Measurements from ENCODE around the gene USP13. TPM values are rescaled to one million over a fixed set of nuclear protein-coding genes. Genes with fewer than 3 reads are reported as not detected.
A peak's percentile ranks its signal among the peaks of the same experiment; 100 is the strongest.

USP13 gene
- total and polyA plus RNA-seq, 2 of the 13 experiments (the other 11 are each of a cell fraction or from before 2014, with no cell fraction given), result 15.9 to 36.7 TPM

GRCh38 chr3:179739816-179740594 lies 87.2 kb downstream of the USP13 start (continued):
- TF ChIP-seq ZNF512B (CRISPR knock-in tag; IDR thresholded peaks at IDR 0.05; ENCODE audit: borderline replicate concordance) (no peak), ZNF317 (CRISPR knock-in tag; IDR thresholded peaks at IDR 0.05) (peak; percentile 90), ZNF33B (CRISPR knock-in tag; IDR thresholded peaks at IDR 0.05) (no peak), ZC3H13 (CRISPR knock-in tag; IDR thresholded peaks at IDR 0.05) (no peak), ZNF790 (CRISPR knock-in tag; IDR thresholded peaks at IDR 0.05; ENCODE audit: borderline replicate concordance) (no peak), DNMT3B (CRISPR knock-in tag; conservative IDR thresholded peaks at IDR 0.05) (no peak), MEF2D (CRISPR knock-in tag; IDR thresholded peaks at IDR 0.05) (peak; percentile 81)

- in situ Hi-C loops (cut with HindIII; ENCODE audit: extremely low pct_ligation_motif_present, low pct_unique_long_range_greater_than_20kb) (no loop called here), intact Hi-C loops (cut with micrococcal nuclease; ENCODE audit: unreplicated experiment) (no loop called here)
- no peak overlapping the region for H3K9ac ChIP-seq (ENCODE audit: insufficient read depth, low read depth, low read length)
- H4K20me1 ChIP-seq (ENCODE audit: insufficient read depth, low read length), result no peaks in the 10 kb centered on the region
- H3K36me3 ChIP-seq (replicated peaks in 1 of 2; ENCODE audit: control insufficient read depth in 1 of 2, insufficient read depth in 2 of 2, low read length in 2 of 2), result peaks cover 15 to 54% of the 10 kb centered on the region in 2 experiments; a peak in 4 of 5 replicates
- no peak for DNase-seq (ENCODE audit: low spot score)
- 92% methylated on average over 1 of the region's 2 CpGs for WGBS (ENCODE audit: low lambda C conversion rate)
- peaks cover 58% of the 10 kb centered on the region for H3K4me1 ChIP-seq (ENCODE audit: insufficient read depth, low read length)
- ChIA-PET CTCF (ENCODE audit: low intra/inter-chr PET ratio, low total read pairs) (no interaction called here), POLR2A (no interaction called here)
- FAIRE-seq, result no peak
- no peak for ATAC-seq
- no peak overlapping the region for H3K27ac ChIP-seq (ENCODE audit: extremely low read length, insufficient read depth, low read length)
- H2AFZ ChIP-seq (ENCODE audit: low read length), result no peak overlapping the region
- no peak overlapping the region; a peak in 1 of 6 replicates for H3K4me3 ChIP-seq (replicated peaks in 1 of 3; ENCODE audit: insufficient read depth in 1 of 3, low read depth in 2 of 3, low read length in 3 of 3)
- H3K27me3 ChIP-seq (ENCODE audit: control insufficient read depth in 1 of 2, insufficient read depth in 2 of 2, low read length in 2 of 2), result no peaks in the 10 kb centered on the region
- H3K9me3 ChIP-seq (ENCODE audit: low read length), result no peaks in the 10 kb centered on the region
- H3K79me2 ChIP-seq (ENCODE audit: insufficient read depth, low read length), result peaks cover 14% of the 10 kb centered on the region
- no peak overlapping the region; the same call in 1 of the 2 replicates for H3K4me2 ChIP-seq (ENCODE audit: low read depth, low read length)
- no TSS peak for BruUV-seq (replicated peaks)
- TF ChIP-seq DNMT1 (CRISPR knock-in tag; IDR thresholded peaks at IDR 0.05) (no peak), HNF4G (IDR thresholded peaks at IDR 0.05; ENCODE audit: borderline replicate concordance, low read depth, low read length) (no peak), HNF4G (CRISPR knock-in tag; IDR thresholded peaks at IDR 0.05; ENCODE audit: borderline replicate concordance, low read depth) (no peak), KDM5A (IDR thresholded peaks at IDR 0.05; ENCODE audit: borderline replicate concordance, low read length) (no peak), PITX1 (CRISPR knock-in tag; IDR thresholded peaks at IDR 0.05) (no peak), ZKSCAN1 (IDR thresholded peaks at IDR 0.05; ENCODE audit: low read length) (no peak), POLR2AphosphoS5 (IDR thresholded peaks at IDR 0.05; ENCODE audit: low read depth, low read length) (no peak), ZNF30 (CRISPR knock-in tag; IDR thresholded peaks at IDR 0.05) (no peak), ZNF737 (CRISPR knock-in tag; IDR thresholded peaks at IDR 0.05; ENCODE audit: borderline replicate concordance) (no peak), SP5 (CRISPR knock-in tag; IDR thresholded peaks at IDR 0.05; ENCODE audit: borderline replicate concordance, low read depth) (no peak), ZC3H13 (CRISPR knock-in tag; IDR thresholded peaks at IDR 0.05) (no peak), ZNF577 (CRISPR knock-in tag; IDR thresholded peaks at IDR 0.05; ENCODE audit: borderline replicate concordance, low read depth) (no peak), ZNF652 (CRISPR knock-in tag; IDR thresholded peaks at IDR 0.05; ENCODE audit: borderline replicate concordance, low read depth) (no peak), ELF3 (CRISPR knock-in tag; IDR thresholded peaks at IDR 0.05) (no peak), ZNF354B (CRISPR knock-in tag; IDR thresholded peaks at IDR 0.05) (no peak)
- TF ChIP-seq, protein P1, sequence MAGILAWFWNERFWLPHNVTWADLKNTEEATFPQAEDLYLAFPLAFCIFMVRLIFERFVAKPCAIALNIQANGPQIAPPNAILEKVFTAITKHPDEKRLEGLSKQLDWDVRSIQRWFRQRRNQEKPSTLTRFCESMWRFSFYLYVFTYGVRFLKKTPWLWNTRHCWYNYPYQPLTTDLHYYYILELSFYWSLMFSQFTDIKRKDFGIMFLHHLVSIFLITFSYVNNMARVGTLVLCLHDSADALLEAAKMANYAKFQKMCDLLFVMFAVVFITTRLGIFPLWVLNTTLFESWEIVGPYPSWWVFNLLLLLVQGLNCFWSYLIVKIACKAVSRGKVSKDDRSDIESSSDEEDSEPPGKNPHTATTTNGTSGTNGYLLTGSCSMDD (CRISPR knock-in tag; IDR thresholded peaks at IDR 0.05), result no peak
These were observed 91.1 kb downstream of the USP13 start for GRCh38 chr3:179743913-179744312.

Measured in HepG2 (cell line).